Stomach (tissue), 4 donors: ENCODE data around the gene STN1.

Experiments used
- POLR2AphosphoS5 ChIP-seq, 3 donors: sonication (generic); formaldehyde crosslinking; IDR thresholded peaks; one replicate each; pipeline ENCODE4 v1.6.1; 2016; ENCODE audit warnings: antibody characterized with exemption in 3 of 3
- TF ChIP-seq, protein P1 (sequence below), 7 experiments: fragments of 450-650 bp in 4 of 7; fragments of 200-600 bp in 3 of 7; sonication (generic) in 3 of 7; IDR thresholded peaks; one replicate each; pipeline ENCODE4 v1.5.1; 2016 to 2019; ENCODE audit warnings: antibody characterized with exemption in 7 of 7, control low read depth in 2 of 7, mild to moderate bottlenecking in 1 of 7

DNA sequence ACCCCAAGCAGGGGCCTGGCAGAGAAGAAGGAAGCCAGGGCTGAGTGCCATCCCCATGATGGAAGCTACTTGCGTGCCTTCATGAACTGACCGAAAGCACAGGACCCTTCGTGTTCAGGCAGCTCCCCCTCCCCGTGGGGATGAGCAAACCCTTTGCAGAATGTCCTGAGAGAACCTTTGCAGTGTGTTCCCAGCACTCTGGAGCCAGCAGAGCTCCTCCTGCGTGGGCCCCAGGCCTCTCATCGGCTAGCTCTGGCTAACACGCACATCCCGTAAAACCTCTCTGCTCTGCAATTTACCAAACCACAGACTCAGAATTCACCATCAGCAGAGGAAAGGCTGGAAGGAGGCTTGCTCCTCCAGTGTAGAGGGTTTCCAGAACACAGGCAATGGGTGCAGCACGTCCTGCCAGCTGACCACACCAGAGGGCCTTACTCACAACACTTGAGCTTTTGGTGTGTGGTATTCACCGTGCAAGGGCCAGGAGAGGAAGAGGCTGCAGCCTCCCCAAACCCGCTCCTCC lies 65.7 kb downstream of the STN1 start:
- TF ChIP-seq, protein P1, sequence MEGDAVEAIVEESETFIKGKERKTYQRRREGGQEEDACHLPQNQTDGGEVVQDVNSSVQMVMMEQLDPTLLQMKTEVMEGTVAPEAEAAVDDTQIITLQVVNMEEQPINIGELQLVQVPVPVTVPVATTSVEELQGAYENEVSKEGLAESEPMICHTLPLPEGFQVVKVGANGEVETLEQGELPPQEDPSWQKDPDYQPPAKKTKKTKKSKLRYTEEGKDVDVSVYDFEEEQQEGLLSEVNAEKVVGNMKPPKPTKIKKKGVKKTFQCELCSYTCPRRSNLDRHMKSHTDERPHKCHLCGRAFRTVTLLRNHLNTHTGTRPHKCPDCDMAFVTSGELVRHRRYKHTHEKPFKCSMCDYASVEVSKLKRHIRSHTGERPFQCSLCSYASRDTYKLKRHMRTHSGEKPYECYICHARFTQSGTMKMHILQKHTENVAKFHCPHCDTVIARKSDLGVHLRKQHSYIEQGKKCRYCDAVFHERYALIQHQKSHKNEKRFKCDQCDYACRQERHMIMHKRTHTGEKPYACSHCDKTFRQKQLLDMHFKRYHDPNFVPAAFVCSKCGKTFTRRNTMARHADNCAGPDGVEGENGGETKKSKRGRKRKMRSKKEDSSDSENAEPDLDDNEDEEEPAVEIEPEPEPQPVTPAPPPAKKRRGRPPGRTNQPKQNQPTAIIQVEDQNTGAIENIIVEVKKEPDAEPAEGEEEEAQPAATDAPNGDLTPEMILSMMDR (IDR thresholded peaks at IDR 0.05) = no peak
- peak in 1 of 3 donors; percentile 27 for TF ChIP-seq POLR2AphosphoS5 (IDR thresholded peaks at IDR 0.05)
